SK-N-SH treated with all-trans-retinoic acid at 6 μM for 48 hours (cell line): Measurements from ENCODE around the gene RAD54L.

Experiments
- ARNTL ChIP-seq: fragments of 450-650 bp; formaldehyde crosslinking; IDR thresholded peaks from 2 replicates; pipeline ENCODE4 v1.5.0; 2020; ENCODE audit warnings: low read depth, mild to moderate bottlenecking, moderate library complexity, borderline replicate concordance
- CREB5 ChIP-seq: fragments of 250-450 bp; sonication (Bioruptor Pico); IDR thresholded peaks from 2 replicates; pipeline ENCODE4 v1.5.1; 2020; ENCODE audit warnings: low read depth, mild to moderate bottlenecking, moderate library complexity
- ESRRG ChIP-seq: fragments of 250-450 bp; sonication (Bioruptor Pico); IDR thresholded peaks from 2 replicates; pipeline ENCODE4 v1.6.1; 2021; ENCODE audit warnings: mild to moderate bottlenecking
- GLIS3 ChIP-seq: fragments of 250-450 bp; sonication (Bioruptor Pico); IDR thresholded peaks from 2 replicates; pipeline ENCODE4 v1.5.0; 2020; ENCODE audit warnings: mild to moderate bottlenecking, moderate library complexity
- ISL1 ChIP-seq: fragments of 250-450 bp; sonication (Bioruptor Pico); IDR thresholded peaks from 2 replicates; pipeline ENCODE4 v2.1.2; 2022; ENCODE audit warnings: mild to moderate bottlenecking, moderate library complexity
- PATZ1 ChIP-seq: fragments of 250-450 bp; sonication (Bioruptor Pico); IDR thresholded peaks from 2 replicates; pipeline ENCODE4 v1.8.0; 2020; ENCODE audit warnings: mild to moderate bottlenecking, moderate library complexity, borderline replicate concordance
- POU6F1 ChIP-seq: fragments of 250-450 bp; sonication (Bioruptor Pico); IDR thresholded peaks from 2 replicates; pipeline ENCODE4 v1.8.0; 2021; ENCODE audit warnings: low read depth, mild to moderate bottlenecking, moderate library complexity, borderline replicate concordance
- TCF4 ChIP-seq: fragments of 250-450 bp; sonication (Bioruptor Pico); IDR thresholded peaks from 2 replicates; pipeline ENCODE4 v1.8.0; 2021; ENCODE audit warnings: mild to moderate bottlenecking, moderate library complexity, borderline replicate concordance
- TOX ChIP-seq: fragments of 250-450 bp; sonication (Bioruptor Pico); IDR thresholded peaks from 2 replicates; pipeline ENCODE4 v1.8.0; 2021; ENCODE audit warnings: mild to moderate bottlenecking, moderate library complexity, borderline replicate concordance
- TSHZ2 ChIP-seq: fragments of 250-450 bp; sonication (Bioruptor Pico); IDR thresholded peaks from 2 replicates; pipeline ENCODE4 v1.5.0; 2020; ENCODE audit warnings: mild to moderate bottlenecking, moderate library complexity
- ZFP3 ChIP-seq: fragments of 250-450 bp; sonication (Bioruptor Pico); IDR thresholded peaks from 2 replicates; pipeline ENCODE4 v1.5.0; 2020; ENCODE audit warnings: mild to moderate bottlenecking, moderate library complexity
- ZNF565 ChIP-seq: fragments of 450-650 bp; formaldehyde crosslinking; conservative IDR thresholded peaks from 2 replicates; pipeline ENCODE4 v1.5.0; 2020; ENCODE audit warnings: low read depth, mild to moderate bottlenecking, moderate library complexity

- TF ChIP-seq PATZ1 (CRISPR knock-in tag) (no peak), TOX (CRISPR knock-in tag) (no peak), ZFP3 (CRISPR knock-in tag) (no peak), ARNTL (CRISPR knock-in tag) (no peak), CREB5 (CRISPR knock-in tag) (no peak), GLIS3 (CRISPR knock-in tag) (no peak), ISL1 (CRISPR knock-in tag) (no peak), ESRRG (CRISPR knock-in tag) (no peak), TSHZ2 (CRISPR knock-in tag) (no peak), ZNF565 (no peak), TCF4 (CRISPR knock-in tag) (no peak), POU6F1 (CRISPR knock-in tag) (no peak)
These were observed 47.7 kb downstream of the RAD54L start for GRCh38 chr1:46295306-46295705.
